ENCODE results near the gene AGAP1. TPM values are rescaled to one million over a fixed set of nuclear protein-coding genes. Genes with fewer than 3 reads are reported as not detected.

The AGAP1 gene
- total RNA-seq, 3 donors from 2014 or later (not counting 1 experiment from before 2014, with no cell fraction given), result 42.0 to 56.4 (median 45.7) TPM

GRCh38 chr2:235934059-235934773 is 440.4 kb downstream of the AGAP1 start:
- H3K4me1 Mint-ChIP-seq, result peaks cover 0 to 5% of the 10 kb centered on the region in 2 donors
- WGBS (ENCODE audit: insufficient coverage), result 89% methylated on average over 15 of the region's 15 CpGs

DNA sequence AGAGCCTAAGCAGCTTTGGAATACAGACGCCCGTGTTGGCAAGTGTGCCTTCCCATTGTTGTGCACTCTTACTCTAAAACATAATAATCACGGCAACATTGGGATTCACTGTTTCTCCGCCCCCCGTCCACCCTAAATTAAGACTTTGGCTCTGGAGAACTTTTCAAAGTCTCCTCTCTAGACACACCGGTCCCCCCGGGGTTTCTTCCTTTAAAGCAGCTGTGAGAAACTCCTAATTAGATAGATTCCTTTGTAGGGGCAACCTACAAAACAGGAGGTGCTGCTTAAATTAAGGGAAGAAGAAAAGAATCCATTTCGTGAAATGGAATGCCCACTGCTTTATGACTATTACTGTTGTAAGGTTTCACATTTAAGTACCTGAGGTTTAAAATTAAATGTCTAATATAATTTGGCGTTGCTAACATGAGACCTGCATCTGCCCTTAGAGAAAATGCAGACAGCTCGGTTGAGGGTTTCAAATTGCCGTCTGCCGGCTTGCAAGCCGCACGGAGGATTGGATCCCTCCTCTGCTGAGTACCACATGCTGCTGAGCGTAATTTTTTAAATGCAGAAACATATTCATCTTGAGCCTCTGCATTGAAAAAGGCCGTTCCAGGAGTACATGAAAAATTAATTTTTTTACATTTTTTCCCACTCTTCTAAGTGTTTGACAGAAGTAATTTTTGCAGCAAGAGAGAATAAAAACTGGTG is 441.1 kb downstream of the AGAP1 start:
- Mint-ChIP-seq H3K4me1 (peaks cover 0 to 5% of the 10 kb centered on the region in 2 donors), H3K36me3 (peaks cover 10% of the 10 kb centered on the region), H3K27ac (no peak overlapping the region), H3K4me3 (no peak overlapping the region), H3K27me3 (ENCODE audit: low read depth in 2 of 2) (no peaks in the 10 kb centered on the region), H3K9me3 (peaks cover 2 to 5% of the 10 kb centered on the region in 2 donors)
- no peaks in the 10 kb centered on the region for H3K4me1 ChIP-seq (ENCODE audit: control insufficient read depth, insufficient read depth, low read length)
- ATAC-seq, result no peak
- TF ChIP-seq CTCF (IDR thresholded peaks at IDR 0.05), result no peak
- H3K4me3 ChIP-seq (ENCODE audit: low read length), result no peak overlapping the region
- H3K36me3 ChIP-seq (ENCODE audit: control insufficient read depth, insufficient read depth, low read length), result no peaks in the 10 kb centered on the region
- H3K27ac ChIP-seq (ENCODE audit: low read length), result no peak overlapping the region
- H3K27me3 ChIP-seq (ENCODE audit: control insufficient read depth, insufficient read depth, low read length), result no peaks in the 10 kb centered on the region
- H3K9me3 ChIP-seq (ENCODE audit: control insufficient read depth, insufficient read depth, low read length), result no peaks in the 10 kb centered on the region
- DNase-seq, result no peak
- intact Hi-C loops (cut with micrococcal nuclease), result no loop called here
- WGBS (ENCODE audit: insufficient coverage), result 90% methylated on average over 15 of the region's 16 CpGs

More at GRCh38 chr2:235934059-235934773, 440.4 kb downstream of the AGAP1 start:
- H3K27me3 Mint-ChIP-seq (ENCODE audit: low read depth in 2 of 2), result no peaks in the 10 kb centered on the region
- ATAC-seq (no peak), DNase-seq (no peak)
- intact Hi-C loops (cut with micrococcal nuclease), result no loop called here
- Histone ChIP-seq H3K4me3 (ENCODE audit: low read length) (no peak overlapping the region), H3K27me3 (ENCODE audit: control insufficient read depth, insufficient read depth, low read length) (no peaks in the 10 kb centered on the region), H3K36me3 (ENCODE audit: control insufficient read depth, insufficient read depth, low read length) (no peaks in the 10 kb centered on the region), H3K27ac (ENCODE audit: low read length) (no peak overlapping the region), H3K4me1 (ENCODE audit: control insufficient read depth, insufficient read depth, low read length) (no peaks in the 10 kb centered on the region), H3K9me3 (ENCODE audit: control insufficient read depth, insufficient read depth, low read length) (no peaks in the 10 kb centered on the region)
- peaks cover 10% of the 10 kb centered on the region for H3K36me3 Mint-ChIP-seq
- peaks cover 2 to 5% of the 10 kb centered on the region in 2 donors for H3K9me3 Mint-ChIP-seq
- H3K27ac Mint-ChIP-seq, result no peak overlapping the region
- H3K4me3 Mint-ChIP-seq, result no peak overlapping the region
- TF ChIP-seq CTCF (IDR thresholded peaks at IDR 0.05), result no peak

- Histone ChIP-seq H3K36me3 (ENCODE audit: control insufficient read depth, insufficient read depth, low read length) (no peaks in the 10 kb centered on the region), H3K27me3 (ENCODE audit: control insufficient read depth, insufficient read depth, low read length) (no peaks in the 10 kb centered on the region), H3K9me3 (ENCODE audit: control insufficient read depth, insufficient read depth, low read length) (no peaks in the 10 kb centered on the region), H3K27ac (ENCODE audit: low read length) (no peak overlapping the region), H3K4me3 (ENCODE audit: low read length) (no peak overlapping the region), H3K4me1 (ENCODE audit: control insufficient read depth, insufficient read depth, low read length) (no peaks in the 10 kb centered on the region)
- ATAC-seq (no peak), DNase-seq (no peak)
- Mint-ChIP-seq H3K27me3 (ENCODE audit: low read depth in 2 of 2) (no peaks in the 10 kb centered on the region), H3K9me3 (peaks cover 2 to 5% of the 10 kb centered on the region in 2 donors), H3K36me3 (peaks cover 10% of the 10 kb centered on the region), H3K27ac (no peak overlapping the region), H3K4me3 (no peak overlapping the region), H3K4me1 (peaks cover 0 to 11% of the 10 kb centered on the region in 2 donors)
- intact Hi-C loops (cut with micrococcal nuclease), result no loop called here
- WGBS (ENCODE audit: insufficient coverage), result 77% methylated on average over 13 of the region's 13 CpGs
- TF ChIP-seq CTCF (IDR thresholded peaks at IDR 0.05), result no peak
Measured at GRCh38 chr2:235935773-235936172, 441.9 kb downstream of the AGAP1 start.

Data from natural killer cell (primary cell).